Prostate gland (tissue), 2 donors: ENCODE results near the gene TGIF1.

ENCODE experiments used
- CTCF ChIP-seq, 4 experiments: fragments of 200-600 bp in 2 of 4; fragments of 450-650 bp in 2 of 4; sonication (generic) in 2 of 4; IDR thresholded peaks; 1 replicate in 3 of 4; 2 replicates in 1 of 4; pipeline ENCODE4 v1.5.1; 2016 to 2019; ENCODE audit warnings: antibody characterized with exemption in 4 of 4, mild to moderate bottlenecking in 2 of 4, moderate library complexity in 2 of 4
- POLR2A ChIP-seq: fragments of 450-650 bp; IDR thresholded peaks from one replicate; pipeline ENCODE4 v1.6.1; 2016; ENCODE audit warnings: antibody characterized with exemption, mild to moderate bottlenecking
- POLR2AphosphoS5 ChIP-seq: sonication (generic); formaldehyde crosslinking; IDR thresholded peaks from one replicate; pipeline ENCODE4 v1.6.1; 2017; ENCODE audit warnings: antibody characterized with exemption

GRCh38 chr18:3420919-3421279, 29.1 kb upstream of the TGIF1 start:
- TF ChIP-seq POLR2A, result no peak
- no peak for TF ChIP-seq POLR2AphosphoS5
- no peak for TF ChIP-seq CTCF (IDR thresholded peaks at IDR 0.05)
